B cell (primary cell): ENCODE results near the gene IDS. TPM values are rescaled to one million over a fixed set of nuclear protein-coding genes. Genes with fewer than 3 reads are reported as not detected.
"Not testable (repeated sequence)": the region's sequence is repeated elsewhere in the genome, so short reads cannot be mapped to it uniquely, and the experiment has no call there.

Experiments
- ATAC-seq: fragments of 200-7000 bp; cut with Tn5 transposase; one replicate; pipeline ENCODE4 v1.10.0; 2021; ENCODE audit warnings: low read depth, mild to moderate bottlenecking, moderate number of reproducible peaks, moderate library complexity
- CTCF ChIA-PET: fragments of 350-600 bp; sonication (Branson Sonifier 250); formaldehyde crosslinking; loops from one replicate; lab custom pipeline; 2021; ENCODE audit warnings: antibody characterized with exemption, inconsistent platforms; lab: Charles Lee
- POLR2A ChIA-PET: fragments of 350-600 bp; sonication (Branson Sonifier 250); formaldehyde crosslinking; loops from one replicate; lab custom pipeline; 2021; ENCODE audit warnings: antibody characterized with exemption; lab: Charles Lee
- DNase-seq: peaks from one replicate; pipeline ENCODE4 v3.0.0; 2013
- H2AFZ ChIP-seq: 2 replicates; pipeline ENCODE4 v1.6.1; 2012; ENCODE audit warnings: mild to moderate bottlenecking, low read depth, low read length; ENCODE audit not compliant: insufficient read depth, poor library complexity, severe bottlenecking
- H3K27ac ChIP-seq, 2 donors: 1 replicate in 1 of 2; 2 replicates in 1 of 2; pipeline ENCODE4 v1.5.1; 2012 to 2013; ENCODE audit warnings: low read length in 2 of 2, mild to moderate bottlenecking in 2 of 2, moderate library complexity in 1 of 2
- H3K27me3 ChIP-seq, 4 experiments: fragments of 200-600 bp in 1 of 4; sonication (generic) in 1 of 4; replicated peaks in 1 of 4; 1 replicate in 2 of 4; 2 replicates in 2 of 4; pipeline versions ENCODE4 v1.6.1 to v1.7.0; 2013 to 2016; ENCODE audit warnings: low read length in 3 of 4, mild to moderate bottlenecking in 2 of 4, mixed read lengths in 1 of 4, moderate library complexity in 1 of 4; ENCODE audit not compliant: insufficient read depth in 4 of 4, control insufficient read depth in 3 of 4; ENCODE audit errors: control extremely low read depth in 1 of 4
- H3K36me3 ChIP-seq, 2 experiments: replicated peaks in 1 of 2; 1 replicate in 1 of 2; 2 replicates in 1 of 2; pipeline versions ENCODE4 v1.6.1 to v1.7.1; 2013; ENCODE audit warnings: low read length in 1 of 2; ENCODE audit not compliant: insufficient read depth in 2 of 2, control insufficient read depth in 1 of 2; ENCODE audit errors: control extremely low read depth in 1 of 2, extremely low read depth in 1 of 2
- H3K4me1 ChIP-seq, 2 donors: fragments of 200-600 bp in 1 of 2; sonication (generic) in 1 of 2; 1 replicate in 1 of 2; 2 replicates in 1 of 2; pipeline versions ENCODE4 v1.5.1 to v1.6.1; 2013 to 2017; ENCODE audit warnings: low read length in 2 of 2; ENCODE audit not compliant: control insufficient read depth in 2 of 2, insufficient read depth in 2 of 2
- H3K4me2 ChIP-seq: replicated peaks from 2 replicates; pipeline ENCODE3; 2012; ENCODE audit warnings: mild to moderate bottlenecking, low read depth, low read length; ENCODE audit not compliant: poor library complexity, severe bottlenecking
- H3K4me3 ChIP-seq, 5 experiments: fragments of 200-600 bp in 1 of 5; sonication (generic) in 1 of 5; 1 replicate in 3 of 5; 2 replicates in 2 of 5; pipeline versions ENCODE4 v1.5.1 to v1.7.0; 2011 to 2016; ENCODE audit warnings: low read length in 4 of 5, mild to moderate bottlenecking in 4 of 5, low read depth in 2 of 5, control low read depth in 1 of 5, moderate library complexity in 1 of 5; ENCODE audit not compliant: insufficient read depth in 1 of 5; ENCODE audit errors: control extremely low read depth in 1 of 5, extremely low read depth in 1 of 5
- H3K79me2 ChIP-seq: fragments of 200-600 bp; sonication (generic); one replicate; pipeline ENCODE4 v1.6.0; 2016; ENCODE audit warnings: low read length; ENCODE audit not compliant: control insufficient read depth, insufficient read depth
- H3K9ac ChIP-seq: fragments of 200-600 bp; sonication (generic); 2 replicates; pipeline ENCODE4 v1.6.1; 2017; ENCODE audit warnings: mild to moderate bottlenecking, low read length, moderate library complexity
- H3K9me3 ChIP-seq, 3 donors: one replicate each; pipeline versions ENCODE4 v1.6.1 to v1.7.1; 2013; ENCODE audit warnings: low read length in 2 of 3; ENCODE audit not compliant: control insufficient read depth in 2 of 3, insufficient read depth in 1 of 3; ENCODE audit errors: control extremely low read depth in 1 of 3
- H4K20me1 ChIP-seq: 2 replicates; pipeline ENCODE4 v1.6.0; 2012; ENCODE audit warnings: mild to moderate bottlenecking, low read length; ENCODE audit not compliant: insufficient read depth, control insufficient read depth, poor library complexity, severe bottlenecking
- H3K27ac Mint-ChIP-seq: one replicate; pipeline ENCODE4 v1.8.0; 2021; ENCODE audit warnings: mixed read lengths
- H3K27me3 Mint-ChIP-seq: one replicate; pipeline ENCODE4 v1.8.0; 2021; ENCODE audit warnings: mixed read lengths
- H3K4me1 Mint-ChIP-seq: one replicate; pipeline ENCODE4 v1.8.0; 2021; ENCODE audit warnings: mixed read lengths
- H3K4me3 Mint-ChIP-seq: one replicate; pipeline ENCODE4 v1.8.0; 2021; ENCODE audit warnings: mixed read lengths
- H3K9me3 Mint-ChIP-seq: one replicate; pipeline ENCODE4 v1.8.0; 2022; ENCODE audit warnings: mixed read lengths; ENCODE audit not compliant: insufficient read depth
- CTCF ChIP-seq: fragments of 200-600 bp; IDR thresholded peaks from one replicate; pipeline ENCODE4 v1.8.0; 2022; ENCODE audit warnings: antibody characterized with exemption, mild to moderate bottlenecking
- EZH2 ChIP-seq: IDR thresholded peaks from 2 replicates; pipeline ENCODE4 v1.6.1; 2012; ENCODE audit warnings: borderline replicate concordance, low read depth, mild to moderate bottlenecking, moderate library complexity, low read length; ENCODE audit not compliant: insufficient read depth, poor library complexity, severe bottlenecking
- WGBS: methylation state at CpG from one replicate; pipeline ENCODE4 v1.1.5; 2013; ENCODE audit warnings: missing lambda C conversion rate; ENCODE audit not compliant: insufficient coverage; 5-methylcytosine and 5-hydroxymethylcytosine counted together
- intact Hi-C: fragments of 100-400 bp; cut with micrococcal nuclease; formaldehyde crosslinking; loops from one replicate; pipeline ENCODE4 v1.10.0; 2022
- polyA plus RNA-seq: library from polyadenylated mRNA; depleted of rRNA; stranded (reverse); fragments of >200 nt; gene quantifications from 2 replicates; pipeline ENCODE4 v1.2.3, GENCODE V29; 2012
- total RNA-seq, 2 donors: library from RNA; stranded (reverse); fragments of 120-200 nt in 1 of 2; gene quantifications; 1 replicate in 1 of 2; 2 replicates in 1 of 2; pipeline versions ENCODE4 v1.2.3 to v1.2.4, GENCODE V29; 2013 to 2022

The IDS gene
- total and polyA plus RNA-seq, 2 donors (not counting 1 experiment from before 2014, with no cell fraction given), result 85.3 to 169 TPM

DNA sequence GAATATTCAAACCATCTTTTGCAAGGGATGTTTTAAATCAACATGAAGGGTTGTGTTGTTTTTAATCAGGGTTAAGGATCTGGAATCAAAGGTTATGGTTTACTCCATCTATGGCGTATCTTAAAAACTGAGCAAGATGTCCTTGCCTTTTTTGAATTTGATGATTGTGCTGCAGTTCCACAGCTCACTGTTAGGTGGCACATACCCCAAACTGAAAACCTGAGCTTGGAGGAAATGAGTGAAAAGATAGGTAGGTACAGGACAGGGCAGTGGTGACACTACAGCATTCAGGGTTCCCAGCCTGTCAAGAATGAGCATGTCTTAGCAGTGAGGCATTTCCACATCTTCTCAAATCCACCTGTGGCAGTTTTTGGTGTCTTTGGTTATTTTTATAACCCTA, 22.6 kb upstream of the IDS start:
- Histone ChIP-seq H3K79me2 (peaks cover 4% of the 10 kb centered on the region), H4K20me1 (no peaks in the 10 kb centered on the region), H3K9ac (no peak overlapping the region), H3K9me3 (no peaks in the 10 kb centered on the region), H3K4me2 (no peak overlapping the region), H3K36me3 (no peaks in the 10 kb centered on the region), H3K27ac (no peak overlapping the region), H3K4me3 (no peak overlapping the region), H3K4me1 (peaks cover 4 to 10% of the 10 kb centered on the region in 2 donors), H3K27me3 (no peaks in the 10 kb centered on the region), H2AFZ (no peak overlapping the region)
- H3K9me3 Mint-ChIP-seq, result no peaks in the 10 kb centered on the region
- no peaks in the 10 kb centered on the region for H3K27me3 Mint-ChIP-seq
- peak overlapping the region; percentile 44 for H3K27ac Mint-ChIP-seq
- intact Hi-C loops, result no loop called here
- H3K4me3 Mint-ChIP-seq, result peak overlapping the region; percentile 7
- DNase-seq, result peak; percentile 56
- POLR2A ChIA-PET, result interaction anchor here (1.0 kb wide), 1 partner anchor 12 kb away, joined by 4 read pairs; no protein-coding TSS in a partner anchor
- CTCF ChIA-PET, result interaction anchor here (0.9 to 2.2 kb wide), 6 partner anchors 12 to 123 kb away, joined by 3 to 12 read pairs (median 4); partner anchors contain the start of genes EOLA1 and IDS
- TF ChIP-seq EZH2, result no peak
- peak; percentile 50 for TF ChIP-seq CTCF
- peaks cover 17% of the 10 kb centered on the region for H3K4me1 Mint-ChIP-seq
- peak; percentile 25 for ATAC-seq
- 83% methylated on average over 1 of the region's 1 CpG for WGBS

GRCh38 chrX:149526318-149527033, 21.4 kb upstream of the IDS start:
- H3K27me3 ChIP-seq, POLR2A ChIA-PET, H4K20me1 ChIP-seq, H3K9ac ChIP-seq, H3K4me3 ChIP-seq, H2AFZ ChIP-seq, H3K79me2 ChIP-seq, DNase-seq, H3K9me3 Mint-ChIP-seq, H3K27me3 Mint-ChIP-seq, H3K36me3 ChIP-seq, intact Hi-C loops, ATAC-seq, H3K9me3 ChIP-seq, H3K4me3 Mint-ChIP-seq: not testable (repeated sequence)
- Mint-ChIP-seq H3K27ac (peak overlapping the region; percentile 87), H3K4me1 (peaks cover 10% of the 10 kb centered on the region)
- CTCF ChIA-PET, result interaction anchor here (0.7 to 1.1 kb wide), 3 partner anchors 13 to 14 kb away, joined by 3 to 4 read pairs (median 3); no protein-coding TSS in a partner anchor
- Histone ChIP-seq H3K4me2 (peak overlapping the region; percentile 12), H3K4me1 (peaks cover 4 to 10% of the 10 kb centered on the region in 2 donors), H3K27ac (peak overlapping the region; percentile 44 to 83)
- no CpG with 5 or more reads among the region's 13 CpGs for WGBS

GRCh38 chrX:149525903-149526302, 20.8 kb upstream of the IDS start:
- peak overlapping the region in 2 of 5 experiments; percentile 15 to 19 for H3K4me3 ChIP-seq
- H3K4me1 ChIP-seq, result peaks cover 4 to 10% of the 10 kb centered on the region in 2 donors
- H3K9me3 ChIP-seq, H4K20me1 ChIP-seq, H3K27me3 Mint-ChIP-seq, POLR2A ChIA-PET, H3K79me2 ChIP-seq, H2AFZ ChIP-seq, H3K36me3 ChIP-seq, H3K27me3 ChIP-seq, H3K9me3 Mint-ChIP-seq, H3K4me1 Mint-ChIP-seq: not testable (repeated sequence)
- no CpG with 5 or more reads among the region's 5 CpGs for WGBS
- peak overlapping the region; percentile 12 for H3K4me2 ChIP-seq
- peak overlapping the region; percentile 41 for H3K4me3 Mint-ChIP-seq
- peak overlapping the region; percentile 44 to 83 for H3K27ac ChIP-seq
- intact Hi-C loops, result loop anchor here (2.0 kb wide), 1 partner anchor 21 kb away; the partner anchor contains the start of gene IDS
- ATAC-seq, result peak; percentile 32
- peak overlapping the region; percentile 87 for H3K27ac Mint-ChIP-seq
- DNase-seq, result peak; percentile 58
- peak overlapping the region; percentile 35 for H3K9ac ChIP-seq
- CTCF ChIA-PET, result interaction anchor here (0.7 to 1.1 kb wide), 3 partner anchors 13 to 14 kb away, joined by 3 to 4 read pairs (median 3); no protein-coding TSS in a partner anchor
